Upper lobe of left lung (tissue), 4 donors: Measurements from ENCODE around the gene COL17A1.

Experiments used
- CTCF ChIP-seq, 6 experiments: fragments of 450-650 bp in 4 of 6; fragments of 200-600 bp in 2 of 6; sonication (generic) in 2 of 6; IDR thresholded peaks; one replicate each; pipeline ENCODE4 v1.5.1; 2016 to 2019; ENCODE audit warnings: antibody characterized with exemption in 6 of 6
- POLR2A ChIP-seq, 4 donors: fragments of 450-650 bp; IDR thresholded peaks; one replicate each; pipeline ENCODE4 v1.5.1; 2016 to 2017; ENCODE audit warnings: antibody characterized with exemption in 4 of 4, mild to moderate bottlenecking in 2 of 4
- POLR2AphosphoS5 ChIP-seq, 2 donors: sonication (generic); formaldehyde crosslinking; IDR thresholded peaks; one replicate each; pipeline ENCODE4 v1.5.1; 2017; ENCODE audit warnings: antibody characterized with exemption in 2 of 2

GRCh38 chr10:104072786-104073185 is 12.9 kb downstream of the COL17A1 start:
- no peak for TF ChIP-seq CTCF (IDR thresholded peaks at IDR 0.05)
- no peak for TF ChIP-seq POLR2AphosphoS5 (IDR thresholded peaks at IDR 0.05)
- no peak for TF ChIP-seq POLR2A (IDR thresholded peaks at IDR 0.05)
